ENCODE data around the gene OCEL1. TPM values are rescaled to one million over a fixed set of nuclear protein-coding genes. Genes with fewer than 3 reads are reported as not detected.
A peak's percentile ranks its signal among the peaks of the same experiment; 100 is the strongest.
"Not testable (repeated sequence)": the region's sequence is repeated elsewhere in the genome, so short reads cannot be mapped to it uniquely, and the experiment has no call there.

Gene OCEL1
- total and polyA plus RNA-seq, 8 donors, result 9.7 to 38.0 (median 12.7) TPM

DNA sequence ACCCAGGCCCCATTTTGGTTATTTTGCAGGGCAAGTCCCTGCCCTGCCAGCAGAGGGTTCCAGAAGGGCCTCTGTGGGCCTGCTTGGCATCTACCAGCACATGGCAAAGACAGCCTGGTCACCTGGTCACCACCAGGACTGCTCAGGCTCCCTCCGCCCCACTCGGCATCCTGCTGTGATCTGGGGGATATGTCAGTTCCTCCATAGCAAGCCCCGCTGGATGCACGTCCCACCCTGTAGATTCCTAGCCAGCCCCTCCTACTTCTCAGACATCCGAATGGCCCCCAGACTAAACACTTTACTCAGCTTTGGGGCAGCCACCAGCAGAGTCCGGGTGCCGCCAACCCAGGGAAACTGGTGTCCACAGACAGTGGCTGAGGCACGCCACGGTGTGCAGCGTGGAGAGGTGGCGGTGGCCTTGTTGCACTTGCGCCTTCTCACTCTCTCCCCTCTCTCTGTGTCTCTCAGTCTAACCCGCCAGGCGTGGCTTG lies 42.7 kb upstream of the OCEL1 start:
- Histone ChIP-seq H3K9me3 (no peaks in the 10 kb centered on the region), H3K27me3 (no peaks in the 10 kb centered on the region), H3K27ac (peak overlapping the region in 1 of 2 donors; percentile 55), H3K4me3 (no peak overlapping the region), H3K4me1 (peaks cover 0 to 21% of the 10 kb centered on the region in 2 donors), H3K36me3 (peaks cover 0 to 93% of the 10 kb centered on the region in 2 donors)
- ATAC-seq (peak; percentile 20), DNase-seq (no peak)
- TF ChIP-seq, protein P1, sequence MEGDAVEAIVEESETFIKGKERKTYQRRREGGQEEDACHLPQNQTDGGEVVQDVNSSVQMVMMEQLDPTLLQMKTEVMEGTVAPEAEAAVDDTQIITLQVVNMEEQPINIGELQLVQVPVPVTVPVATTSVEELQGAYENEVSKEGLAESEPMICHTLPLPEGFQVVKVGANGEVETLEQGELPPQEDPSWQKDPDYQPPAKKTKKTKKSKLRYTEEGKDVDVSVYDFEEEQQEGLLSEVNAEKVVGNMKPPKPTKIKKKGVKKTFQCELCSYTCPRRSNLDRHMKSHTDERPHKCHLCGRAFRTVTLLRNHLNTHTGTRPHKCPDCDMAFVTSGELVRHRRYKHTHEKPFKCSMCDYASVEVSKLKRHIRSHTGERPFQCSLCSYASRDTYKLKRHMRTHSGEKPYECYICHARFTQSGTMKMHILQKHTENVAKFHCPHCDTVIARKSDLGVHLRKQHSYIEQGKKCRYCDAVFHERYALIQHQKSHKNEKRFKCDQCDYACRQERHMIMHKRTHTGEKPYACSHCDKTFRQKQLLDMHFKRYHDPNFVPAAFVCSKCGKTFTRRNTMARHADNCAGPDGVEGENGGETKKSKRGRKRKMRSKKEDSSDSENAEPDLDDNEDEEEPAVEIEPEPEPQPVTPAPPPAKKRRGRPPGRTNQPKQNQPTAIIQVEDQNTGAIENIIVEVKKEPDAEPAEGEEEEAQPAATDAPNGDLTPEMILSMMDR (IDR thresholded peaks at IDR 0.05), result no peak
- intact Hi-C loops (cut with DNase I), result no loop called here

DNA sequence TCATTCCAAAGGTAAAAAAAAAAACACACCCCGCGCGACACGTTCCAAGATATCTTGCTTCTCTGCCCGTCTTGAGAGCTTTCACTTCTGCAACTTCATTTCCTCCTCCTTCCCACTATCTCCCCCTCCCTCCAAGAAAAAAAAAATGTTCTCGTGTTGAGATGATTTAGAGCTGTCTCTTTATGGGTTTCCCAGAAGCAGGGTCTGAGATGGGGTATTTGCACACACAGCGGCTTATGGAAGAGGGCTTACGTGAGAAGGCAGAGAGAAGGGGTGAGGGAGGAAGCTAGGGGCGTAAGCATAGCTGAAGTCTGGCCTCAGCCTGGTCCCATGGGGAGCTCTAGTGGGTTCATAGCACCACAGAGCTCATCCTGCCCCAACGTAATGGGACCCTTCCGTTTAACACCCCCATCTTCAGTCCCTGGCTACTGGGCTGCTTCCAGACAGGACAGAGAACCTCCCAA lies 42.1 kb upstream of the OCEL1 start:
- peak; percentile 39 for ATAC-seq
- Histone ChIP-seq H3K36me3 (peaks cover 0 to 93% of the 10 kb centered on the region in 2 donors), H3K27ac (peak overlapping the region in 1 of 2 donors; percentile 55), H3K27me3 (no peaks in the 10 kb centered on the region), H3K4me3 (no peak overlapping the region), H3K9me3 (no peaks in the 10 kb centered on the region), H3K4me1 (peaks cover 0 to 21% of the 10 kb centered on the region in 2 donors)
- TF ChIP-seq, protein P1 (IDR thresholded peaks at IDR 0.05), result no peak
- no peak for DNase-seq
- intact Hi-C loops (cut with DNase I), result no loop called here

DNA sequence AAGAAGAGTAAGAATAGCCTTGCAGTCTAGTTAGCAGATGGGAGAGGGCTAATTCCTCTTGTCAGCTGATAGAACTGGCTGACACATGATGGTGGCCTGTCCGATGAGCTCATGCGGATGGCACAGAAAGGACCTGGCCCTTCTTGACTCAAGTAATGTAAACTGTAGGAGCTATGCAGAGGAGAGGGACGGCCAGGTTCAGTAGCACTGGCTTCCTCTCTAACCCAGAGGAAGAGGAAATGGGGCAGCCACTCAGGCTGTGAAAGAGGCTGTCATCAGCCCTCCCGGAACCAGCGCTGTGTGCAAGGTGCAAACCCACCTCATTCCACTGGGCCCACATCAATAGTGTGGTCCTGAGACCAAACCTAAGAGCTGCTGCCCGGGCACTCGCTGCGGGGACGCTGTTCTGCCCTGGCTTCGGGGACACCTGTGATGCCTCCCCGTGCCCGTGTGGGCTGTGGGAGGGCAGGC lies 41.6 kb upstream of the OCEL1 start:
- H3K36me3 ChIP-seq, result peaks cover 0 to 93% of the 10 kb centered on the region in 2 donors
- ATAC-seq (peak; percentile 20), DNase-seq (no peak)
- H3K9me3 ChIP-seq, result no peaks in the 10 kb centered on the region
- H3K4me3 ChIP-seq, result no peak overlapping the region
- H3K27ac ChIP-seq, result peak overlapping the region in 1 of 2 donors; percentile 55
- no peaks in the 10 kb centered on the region for H3K27me3 ChIP-seq
- H3K4me1 ChIP-seq, result peaks cover 0 to 21% of the 10 kb centered on the region in 2 donors
- intact Hi-C loops (cut with DNase I), result no loop called here
- TF ChIP-seq, protein P1 (IDR thresholded peaks at IDR 0.05), result no peak

DNA sequence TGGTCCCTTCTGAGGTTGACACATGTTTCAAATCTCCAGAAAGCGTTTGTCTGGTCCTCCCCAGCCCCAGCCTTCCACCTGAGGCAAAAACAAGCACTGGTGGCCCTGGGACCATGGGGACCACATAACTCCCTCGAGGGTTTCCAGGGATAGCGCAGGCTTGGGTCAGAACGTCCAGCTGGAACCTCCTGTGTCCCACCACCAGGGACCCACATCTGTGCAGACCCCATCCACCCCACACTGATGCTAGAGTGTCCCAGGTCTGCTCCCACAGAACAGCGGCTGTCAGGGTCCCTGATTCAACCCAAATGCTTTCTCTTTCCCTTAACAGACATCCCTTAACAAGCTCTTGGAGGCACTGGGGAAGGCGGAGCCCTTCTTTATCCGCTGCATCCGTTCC lies 40.4 kb upstream of the OCEL1 start:
- no peak overlapping the region for H3K27ac ChIP-seq
- TF ChIP-seq, protein P1 (IDR thresholded peaks at IDR 0.05), result no peak
- ATAC-seq, result no peak
- peaks cover 0 to 95% of the 10 kb centered on the region in 2 donors for H3K36me3 ChIP-seq
- no peak overlapping the region for H3K4me3 ChIP-seq
- no peak for DNase-seq
- intact Hi-C loops (cut with DNase I), result no loop called here
- H3K9me3 ChIP-seq, result no peaks in the 10 kb centered on the region
- H3K27me3 ChIP-seq, result no peaks in the 10 kb centered on the region
- H3K4me1 ChIP-seq, result peaks cover 0 to 21% of the 10 kb centered on the region in 2 donors

- H3K27me3 ChIP-seq; intact Hi-C loops (cut with DNase I); H3K27ac ChIP-seq; DNase-seq; H3K4me3 ChIP-seq; H3K9me3 ChIP-seq; H3K4me1 ChIP-seq; ATAC-seq: not testable (repeated sequence)
- peaks cover 0 to 100% of the 10 kb centered on the region in 2 donors for H3K36me3 ChIP-seq
These were observed 34.3 kb upstream of the OCEL1 start for GRCh38 chr19:17191736-17192135.

- no peaks in the 10 kb centered on the region for H3K4me1 ChIP-seq
- H3K4me3 ChIP-seq, result no peak overlapping the region
- no peaks in the 10 kb centered on the region for H3K27me3 ChIP-seq
- intact Hi-C loops (cut with DNase I), result no loop called here
- peaks cover 0 to 100% of the 10 kb centered on the region in 2 donors for H3K36me3 ChIP-seq
- ATAC-seq, result no peak
- no peak overlapping the region for H3K27ac ChIP-seq
- DNase-seq, result peak in 1 of 4 donors; percentile 47
- no peaks in the 10 kb centered on the region for H3K9me3 ChIP-seq
- TF ChIP-seq, protein P1 (IDR thresholded peaks at IDR 0.05), result no peak
These were observed 33.3 kb upstream of the OCEL1 start for GRCh38 chr19:17192751-17193150.

Data from left lung (tissue), 10 donors.